HepG2 (cell line): ENCODE measurements around the gene SPCS2. TPM values are rescaled to one million over a fixed set of nuclear protein-coding genes. Genes with fewer than 3 reads are reported as not detected.

Source experiments
- ARNT2 ChIP-seq: sonication (generic); formaldehyde crosslinking; IDR thresholded peaks from 2 replicates; pipeline ENCODE4 v1.8.0; 2022; ENCODE audit warnings: mild to moderate bottlenecking, low read depth, missing genetic modification reagents, moderate library complexity
- ATF4 ChIP-seq, 2 experiments: fragments of 450-650 bp in 1 of 2; sonication (generic) in 1 of 2; formaldehyde crosslinking; IDR thresholded peaks; 2 replicates each; pipeline versions ENCODE4 v1.5.0 to v1.8.0; 2020 to 2022; ENCODE audit warnings: mild to moderate bottlenecking in 1 of 2, missing genetic modification reagents in 1 of 2
- DDIT3 ChIP-seq: sonication (generic); formaldehyde crosslinking; IDR thresholded peaks from 2 replicates; pipeline ENCODE4 v1.4.0; 2020; ENCODE audit warnings: mild to moderate bottlenecking, missing genetic modification reagents
- HIVEP1 ChIP-seq: sonication (generic); formaldehyde crosslinking; IDR thresholded peaks from 2 replicates; pipeline ENCODE4 v1.4.0; 2020; ENCODE audit warnings: mild to moderate bottlenecking, missing genetic modification reagents
- HMG20A ChIP-seq: IDR thresholded peaks from 2 replicates; pipeline ENCODE4 v1.6.1; 2016; ENCODE audit warnings: borderline replicate concordance
- HNRNPK ChIP-seq: fragments of 200-400 bp; formaldehyde crosslinking; IDR thresholded peaks from 2 replicates; pipeline ENCODE4 v1.6.1; 2018; ENCODE audit warnings: low read length, low read depth, moderate library complexity, mild to moderate bottlenecking; ENCODE audit not compliant: poor library complexity, severe bottlenecking
- HOMEZ ChIP-seq: IDR thresholded peaks from 2 replicates; pipeline ENCODE4 v1.6.1; 2016; ENCODE audit warnings: low read depth
- KDM5A ChIP-seq: fragments of 200-600 bp; sonication (generic); IDR thresholded peaks from 2 replicates; pipeline ENCODE4 v1.7.0; 2018; ENCODE audit warnings: antibody characterized with exemption, mild to moderate bottlenecking, low read length, borderline replicate concordance
- KLF13 ChIP-seq: sonication (generic); formaldehyde crosslinking; IDR thresholded peaks from 2 replicates; pipeline ENCODE4 v1.4.0; 2020; ENCODE audit warnings: mild to moderate bottlenecking, missing genetic modification reagents
- MIER3 ChIP-seq: IDR thresholded peaks from 2 replicates; pipeline ENCODE4 v1.6.1; 2016; ENCODE audit warnings: missing compliant biosample characterization, borderline replicate concordance
- MXI1 ChIP-seq: IDR thresholded peaks from 3 replicates; pipeline ENCODE4 v1.6.1; 2012; ENCODE audit warnings: low read depth, low read length, inconsistent platforms, borderline replicate concordance
- PAXIP1 ChIP-seq: sonication (generic); formaldehyde crosslinking; conservative IDR thresholded peaks from 2 replicates; pipeline ENCODE4 v1.4.0; 2020; ENCODE audit warnings: mild to moderate bottlenecking, missing genetic modification reagents, moderate library complexity
- PHF21A ChIP-seq: sonication (generic); formaldehyde crosslinking; IDR thresholded peaks from 2 replicates; pipeline ENCODE4 v1.5.0; 2020; ENCODE audit warnings: mild to moderate bottlenecking, missing genetic modification reagents
- SETDB1 ChIP-seq: sonication (generic); formaldehyde crosslinking; IDR thresholded peaks from 2 replicates; pipeline ENCODE4 v1.5.1; 2020; ENCODE audit warnings: missing genetic modification reagents, mild to moderate bottlenecking, borderline replicate concordance
- SP140L ChIP-seq: sonication (generic); formaldehyde crosslinking; IDR thresholded peaks from 2 replicates; pipeline ENCODE4 v1.4.0; 2020; ENCODE audit warnings: missing genetic modification reagents, borderline replicate concordance
- TGIF2 ChIP-seq: IDR thresholded peaks from 2 replicates; pipeline ENCODE4 v1.6.1; 2016; ENCODE audit warnings: control low read depth, missing compliant biosample characterization
- ZC3H4 ChIP-seq: sonication (generic); formaldehyde crosslinking; IDR thresholded peaks from 2 replicates; pipeline ENCODE4 v1.4.0; 2020; ENCODE audit warnings: missing genetic modification reagents, borderline replicate concordance
- ZNF256 ChIP-seq: sonication (generic); formaldehyde crosslinking; conservative IDR thresholded peaks from 2 replicates; pipeline ENCODE4 v1.4.0; 2020; ENCODE audit warnings: missing genetic modification reagents
- ZNF282 ChIP-seq: fragments of 450-650 bp; IDR thresholded peaks from 2 replicates; pipeline ENCODE4 v1.6.1; 2018; ENCODE audit not compliant: partially characterized antibody
- ZNF331 ChIP-seq: sonication (generic); formaldehyde crosslinking; IDR thresholded peaks from 2 replicates; pipeline ENCODE4 v1.4.0; 2020; ENCODE audit warnings: missing genetic modification reagents
- ZNF335 ChIP-seq: sonication (generic); formaldehyde crosslinking; IDR thresholded peaks from 2 replicates; pipeline ENCODE4 v1.4.0; 2020; ENCODE audit warnings: missing genetic modification reagents
- ZNF501 ChIP-seq: sonication (generic); formaldehyde crosslinking; IDR thresholded peaks from 2 replicates; pipeline ENCODE4 v1.5.1; 2020; ENCODE audit warnings: mild to moderate bottlenecking, moderate library complexity, missing genetic modification reagents
- ZNF619 ChIP-seq: sonication (generic); formaldehyde crosslinking; IDR thresholded peaks from 2 replicates; pipeline ENCODE4 v1.4.0; 2020; ENCODE audit warnings: mild to moderate bottlenecking, missing genetic modification reagents
- ZNF788 ChIP-seq: sonication (generic); formaldehyde crosslinking; IDR thresholded peaks from 2 replicates; pipeline ENCODE4 v1.5.0; 2020; ENCODE audit warnings: mild to moderate bottlenecking, missing genetic modification reagents, borderline replicate concordance
- ZNF841 ChIP-seq: sonication (generic); formaldehyde crosslinking; IDR thresholded peaks from 2 replicates; pipeline ENCODE4 v1.8.1; 2023; ENCODE audit warnings: missing genetic modification reagents, borderline replicate concordance
- polyA plus RNA-seq, 8 experiments: library from polyadenylated mRNA; depleted of rRNA in 3 of 8; stranded (reverse) in 7 of 8; unstranded in 1 of 8; fragments of >200 nt; fragmentation: Illumina TruSeq in 4 of 8; extraction: Trizol in 4 of 8; gene quantifications; 2 replicates each; pipeline versions ENCODE4 v1.2.1 to v1.2.3, GENCODE V29; 2011 to 2016; ENCODE audit warnings: low read depth in 4 of 8, missing spikeins in 1 of 8, mixed read lengths in 1 of 8; ENCODE audit not compliant: insufficient read depth in 1 of 8
- total RNA-seq, 5 experiments: library from RNA; depleted of rRNA; stranded (reverse); fragments of >200 nt; fragmentation: Illumina TruSeq; extraction: Trizol; gene quantifications; 2 replicates each; pipeline ENCODE4 v1.2.3, GENCODE V29; 2016; ENCODE audit warnings: low read depth in 1 of 5

The SPCS2 gene
- total and polyA plus RNA-seq, 2 of the 13 experiments (the other 11 are each of a cell fraction or from before 2014, with no cell fraction given): 87.3 to 142 TPM

GRCh38 chr11:74988541-74989259 is 39.6 kb downstream of the SPCS2 start, which contains the start of gene NEU3 (continued):
- TF ChIP-seq PAXIP1 (CRISPR knock-in tag) (no peak), ZNF501 (CRISPR knock-in tag) (peak; percentile 82), HOMEZ (CRISPR knock-in tag) (no peak), ZNF619 (CRISPR knock-in tag) (no peak), ZNF256 (CRISPR knock-in tag) (no peak; the same call in 1 of the 2 replicates), PHF21A (CRISPR knock-in tag) (peak; percentile 67), HMG20A (CRISPR knock-in tag) (no peak), DDIT3 (CRISPR knock-in tag) (no peak), ATF4 (CRISPR knock-in tag; IDR thresholded peaks at IDR 0.05) (no peak), HNRNPK (no peak), ZNF788 (CRISPR knock-in tag) (peak; percentile 44), SP140L (CRISPR knock-in tag) (0 out of 2 replicates have a peak, but pooled peaks have one; percentile 16), HIVEP1 (CRISPR knock-in tag) (0 out of 2 replicates have a peak, but pooled peaks have one; percentile 25), MIER3 (CRISPR knock-in tag) (0 out of 2 replicates have a peak, but pooled peaks have one; percentile 39), KDM5A (peak; percentile 48; the same call in 1 of the 2 replicates), MXI1 (0 out of 3 replicates have a peak, but pooled peaks have one; percentile 37), ZNF841 (no peak), TGIF2 (CRISPR knock-in tag) (no peak), KLF13 (CRISPR knock-in tag) (no peak), ZNF282 (no peak), SETDB1 (CRISPR knock-in tag) (no peak), ZC3H4 (CRISPR knock-in tag) (no peak), ZNF331 (CRISPR knock-in tag) (no peak), ZNF335 (CRISPR knock-in tag) (no peak), ARNT2 (peak; percentile 69; the same call in 1 of the 2 replicates)
